Measurements from ENCODE around the gene ADAP1. TPM values are rescaled to one million over a fixed set of nuclear protein-coding genes. Genes with fewer than 3 reads are reported as not detected.

ADAP1 gene
- polyA plus RNA-seq, 1 experiment = 5.1 TPM

GRCh38 chr7:896346-897075 lies 58.0 kb downstream of the ADAP1 start:
- ChIA-PET POLR2A (no interaction called here), CTCF (no interaction called here)
- no peak for DNase-seq (ENCODE audit: low read depth)
- H3K36me3 ChIP-seq (ENCODE audit: control insufficient read depth, insufficient read depth, low read length) = peaks cover 20% of the 10 kb centered on the region
- no peaks in the 10 kb centered on the region for H3K27me3 ChIP-seq (ENCODE audit: control insufficient read depth, insufficient read depth, low read length)
- TF ChIP-seq, protein P1, sequence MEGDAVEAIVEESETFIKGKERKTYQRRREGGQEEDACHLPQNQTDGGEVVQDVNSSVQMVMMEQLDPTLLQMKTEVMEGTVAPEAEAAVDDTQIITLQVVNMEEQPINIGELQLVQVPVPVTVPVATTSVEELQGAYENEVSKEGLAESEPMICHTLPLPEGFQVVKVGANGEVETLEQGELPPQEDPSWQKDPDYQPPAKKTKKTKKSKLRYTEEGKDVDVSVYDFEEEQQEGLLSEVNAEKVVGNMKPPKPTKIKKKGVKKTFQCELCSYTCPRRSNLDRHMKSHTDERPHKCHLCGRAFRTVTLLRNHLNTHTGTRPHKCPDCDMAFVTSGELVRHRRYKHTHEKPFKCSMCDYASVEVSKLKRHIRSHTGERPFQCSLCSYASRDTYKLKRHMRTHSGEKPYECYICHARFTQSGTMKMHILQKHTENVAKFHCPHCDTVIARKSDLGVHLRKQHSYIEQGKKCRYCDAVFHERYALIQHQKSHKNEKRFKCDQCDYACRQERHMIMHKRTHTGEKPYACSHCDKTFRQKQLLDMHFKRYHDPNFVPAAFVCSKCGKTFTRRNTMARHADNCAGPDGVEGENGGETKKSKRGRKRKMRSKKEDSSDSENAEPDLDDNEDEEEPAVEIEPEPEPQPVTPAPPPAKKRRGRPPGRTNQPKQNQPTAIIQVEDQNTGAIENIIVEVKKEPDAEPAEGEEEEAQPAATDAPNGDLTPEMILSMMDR (IDR thresholded peaks at IDR 0.05; ENCODE audit: insufficient read depth, low read depth, low read length) = no peak
- H3K4me3 ChIP-seq (ENCODE audit: low read depth, low read length) = no peak overlapping the region

- no peak for DNase-seq (ENCODE audit: low read depth)
- CTCF ChIA-PET = no interaction called here
- TF ChIP-seq, protein P1 (IDR thresholded peaks at IDR 0.05; ENCODE audit: insufficient read depth, low read depth, low read length) = no peak
- POLR2A ChIA-PET = no interaction called here
- Histone ChIP-seq H3K4me3 (ENCODE audit: low read depth, low read length) (no peak overlapping the region), H3K27me3 (ENCODE audit: control insufficient read depth, insufficient read depth, low read length) (no peaks in the 10 kb centered on the region), H3K36me3 (ENCODE audit: control insufficient read depth, insufficient read depth, low read length) (peaks cover 24% of the 10 kb centered on the region)
These were observed 58.9 kb downstream of the ADAP1 start for GRCh38 chr7:895451-896052.

- no peak for DNase-seq (ENCODE audit: low read depth)
- H3K4me3 ChIP-seq (ENCODE audit: low read depth, low read length) = no peak overlapping the region
- TF ChIP-seq, protein P1 (IDR thresholded peaks at IDR 0.05; ENCODE audit: insufficient read depth, low read depth, low read length) = no peak
- H3K36me3 ChIP-seq (ENCODE audit: control insufficient read depth, insufficient read depth, low read length) = peaks cover 24% of the 10 kb centered on the region
- no peaks in the 10 kb centered on the region for H3K27me3 ChIP-seq (ENCODE audit: control insufficient read depth, insufficient read depth, low read length)
- ChIA-PET CTCF (no interaction called here), POLR2A (no interaction called here)
These were observed 59.5 kb downstream of the ADAP1 start for GRCh38 chr7:894927-895450.

- CTCF ChIA-PET = no interaction called here
These were observed 60.2 kb downstream of the ADAP1 start for GRCh38 chr7:894164-894867.

More at GRCh38 chr7:894164-894867, 60.2 kb downstream of the ADAP1 start:
- DNase-seq (ENCODE audit: low read depth) = no peak
- H3K36me3 ChIP-seq (ENCODE audit: control insufficient read depth, insufficient read depth, low read length) = peaks cover 25% of the 10 kb centered on the region
- no peaks in the 10 kb centered on the region for H3K27me3 ChIP-seq (ENCODE audit: control insufficient read depth, insufficient read depth, low read length)
- no peak overlapping the region for H3K4me3 ChIP-seq (ENCODE audit: low read depth, low read length)
- POLR2A ChIA-PET = no interaction called here
- TF ChIP-seq, protein P1 (IDR thresholded peaks at IDR 0.05; ENCODE audit: insufficient read depth, low read depth, low read length) = no peak
